ENCODE results near the gene KRT80.

- TF ChIP-seq CTCF (IDR thresholded peaks at IDR 0.05): no peak
- peak; percentile 53 to 65 for TF ChIP-seq POLR2AphosphoS5 (IDR thresholded peaks at IDR 0.05; ENCODE audit: insufficient read depth in 1 of 2, low read depth in 1 of 2)
Observed at GRCh38 chr12:52203079-52203921, 11.5 kb upstream of the KRT80 start.

All from vagina (tissue), 2 donors.